IPS DF 6.9 (cell line): Measurements from ENCODE around the gene ATP11C.

Source experiments
- DNase-seq: peaks from one replicate; pipeline ENCODE4 v3.0.0-alpha.2; 2013; ENCODE audit warnings: low read depth, low spot score
- H3K27ac ChIP-seq: one replicate; pipeline ENCODE4 v1.5.1; 2013; ENCODE audit warnings: low read length, control low read depth
- H3K27me3 ChIP-seq: 2 replicates; pipeline ENCODE4 v1.6.1; 2013; ENCODE audit warnings: mild to moderate bottlenecking, low read length; ENCODE audit not compliant: control insufficient read depth, insufficient read depth
- H3K36me3 ChIP-seq: 2 replicates; pipeline ENCODE4 v1.6.1; 2013; ENCODE audit warnings: low read length; ENCODE audit not compliant: control insufficient read depth, insufficient read depth
- H3K4me1 ChIP-seq: 2 replicates; pipeline ENCODE4 v1.6.1; 2013; ENCODE audit warnings: low read length; ENCODE audit not compliant: control insufficient read depth, insufficient read depth
- H3K4me3 ChIP-seq: 2 replicates; pipeline ENCODE4 v1.5.1; 2013; ENCODE audit warnings: mild to moderate bottlenecking, low read length
- H3K9me3 ChIP-seq: 2 replicates; pipeline ENCODE4 v1.6.1; 2013; ENCODE audit warnings: low read length, inconsistent platforms; ENCODE audit not compliant: control insufficient read depth, insufficient read depth
- WGBS: extraction: QIAGEN DNeasy Blood & Tissue Kit; methylation state at CpG from one replicate; pipeline ENCODE4 v1.1.7; 2013; ENCODE audit warnings: mixed read lengths, missing lambda C conversion rate; ENCODE audit not compliant: insufficient read length, insufficient coverage; 5-methylcytosine and 5-hydroxymethylcytosine counted together

ATP11C gene

DNA sequence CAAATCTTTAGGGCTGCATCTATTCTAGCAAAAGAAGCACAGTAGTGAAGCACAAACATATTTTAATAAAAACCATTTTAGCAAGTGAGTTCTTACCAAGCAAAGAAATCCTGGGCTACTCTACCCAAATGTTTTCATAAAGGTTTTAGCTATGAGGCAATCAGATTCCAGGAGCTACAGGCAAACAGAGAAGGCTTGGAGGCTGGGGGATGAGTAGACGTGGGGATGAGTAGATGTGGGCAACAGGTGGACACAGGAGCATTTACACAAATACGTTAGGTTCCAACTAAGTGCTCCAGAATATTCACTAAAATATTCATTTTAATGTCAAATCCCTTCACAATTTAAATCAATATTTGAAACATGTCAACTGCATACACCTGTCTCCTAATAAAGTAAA, 34.5 kb downstream of the ATP11C start:
- no peaks in the 10 kb centered on the region for H3K27me3 ChIP-seq
- no peaks in the 10 kb centered on the region for H3K4me1 ChIP-seq
- H3K9me3 ChIP-seq = no peaks in the 10 kb centered on the region
- no peaks in the 10 kb centered on the region for H3K36me3 ChIP-seq
- WGBS = no CpG with 5 or more reads among the region's 2 CpGs
- DNase-seq = no peak
- no peak overlapping the region for H3K27ac ChIP-seq
- H3K4me3 ChIP-seq = no peak overlapping the region

DNA sequence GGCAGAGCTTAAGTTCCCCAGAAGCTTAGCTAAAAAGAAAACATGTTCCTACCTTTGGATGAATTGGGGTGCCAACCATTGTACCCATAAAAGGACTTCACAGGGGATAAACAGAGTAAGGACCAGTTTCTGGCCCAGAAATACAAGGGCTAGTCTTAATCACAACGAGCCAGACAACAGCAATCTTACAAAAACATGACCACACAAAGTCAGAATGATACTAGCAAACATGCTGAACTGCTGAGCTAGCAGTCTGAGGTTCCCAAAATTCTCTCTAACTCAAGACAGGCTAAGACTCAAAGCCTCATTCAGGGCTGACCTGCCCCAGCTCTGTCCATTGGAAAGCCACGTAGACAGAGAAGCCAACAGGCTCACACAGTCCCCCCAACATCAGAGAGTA, 40.3 kb downstream of the ATP11C start:
- no peak for DNase-seq

DNA sequence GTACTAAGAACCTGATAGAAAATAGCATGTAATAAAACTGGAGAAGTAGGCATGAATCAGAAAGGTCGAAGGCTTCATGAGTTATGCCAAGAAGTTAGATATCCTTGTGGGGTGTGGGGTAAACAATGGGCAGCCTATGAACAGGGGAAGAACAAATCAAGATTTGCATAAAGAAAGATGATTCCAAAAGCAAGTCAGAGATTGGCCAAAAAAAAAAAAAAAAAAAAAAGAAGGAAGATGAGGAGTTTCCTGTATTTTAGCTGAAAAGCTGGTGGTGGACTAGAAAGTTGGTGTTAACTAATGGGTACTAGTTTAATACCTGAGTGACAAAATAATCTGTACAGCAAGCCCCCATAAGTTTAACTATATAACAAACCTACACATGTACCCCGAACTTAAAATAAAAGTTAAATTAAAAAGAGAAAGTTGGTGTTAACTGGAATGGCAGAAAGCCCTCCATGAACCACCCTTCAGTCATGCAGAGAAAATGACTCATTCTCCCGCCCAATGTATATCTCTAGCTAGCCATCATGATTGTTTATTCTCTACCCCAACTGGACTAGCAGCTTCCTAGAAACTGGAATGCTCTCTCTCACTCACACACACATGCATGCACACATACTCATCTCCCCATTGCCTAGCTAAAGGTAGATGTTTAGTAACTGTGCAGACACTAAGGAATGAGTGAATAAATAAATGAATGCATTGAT, 41.7 kb downstream of the ATP11C start:
- no peak for DNase-seq
- no peak overlapping the region for H3K4me3 ChIP-seq
- H3K27me3 ChIP-seq = no peaks in the 10 kb centered on the region
- H3K9me3 ChIP-seq = no peaks in the 10 kb centered on the region
- no peaks in the 10 kb centered on the region for H3K36me3 ChIP-seq
- no CpG with 5 or more reads among the region's 3 CpGs for WGBS
- H3K27ac ChIP-seq = no peak overlapping the region
- no peaks in the 10 kb centered on the region for H3K4me1 ChIP-seq

More for the DNA sequence above, 40.3 kb downstream of the ATP11C start:
- Histone ChIP-seq H3K27me3 (no peaks in the 10 kb centered on the region), H3K4me1 (no peaks in the 10 kb centered on the region), H3K9me3 (no peaks in the 10 kb centered on the region), H3K4me3 (no peak overlapping the region), H3K36me3 (no peaks in the 10 kb centered on the region), H3K27ac (no peak overlapping the region)
- WGBS = no CpG with 5 or more reads among the region's 2 CpGs

DNA sequence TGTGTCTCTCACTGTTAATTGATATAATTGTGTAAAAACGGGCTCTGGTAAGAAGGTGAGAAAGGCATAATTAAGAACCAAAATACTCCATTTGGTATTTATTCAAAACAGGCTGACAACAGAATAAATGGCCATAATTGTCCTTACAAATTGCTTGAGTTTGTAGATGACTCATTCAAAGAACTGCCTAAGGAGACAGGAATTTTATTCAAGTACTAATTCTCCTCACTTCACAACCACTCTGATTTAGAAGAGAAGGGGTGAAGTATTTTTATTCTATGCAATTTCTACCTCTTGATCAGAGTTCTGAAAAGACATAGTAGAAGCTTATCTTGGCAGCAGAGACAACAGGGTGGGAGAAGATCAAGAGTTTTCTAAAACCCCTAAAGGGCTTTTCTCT, 43.1 kb downstream of the ATP11C start:
- WGBS = no CpG with 5 or more reads among the region's 1 CpG
- H3K36me3 ChIP-seq = no peaks in the 10 kb centered on the region
- H3K9me3 ChIP-seq = no peaks in the 10 kb centered on the region
- no peaks in the 10 kb centered on the region for H3K4me1 ChIP-seq
- H3K4me3 ChIP-seq = no peak overlapping the region
- no peaks in the 10 kb centered on the region for H3K27me3 ChIP-seq
- H3K27ac ChIP-seq = no peak overlapping the region
- DNase-seq = no peak

DNA sequence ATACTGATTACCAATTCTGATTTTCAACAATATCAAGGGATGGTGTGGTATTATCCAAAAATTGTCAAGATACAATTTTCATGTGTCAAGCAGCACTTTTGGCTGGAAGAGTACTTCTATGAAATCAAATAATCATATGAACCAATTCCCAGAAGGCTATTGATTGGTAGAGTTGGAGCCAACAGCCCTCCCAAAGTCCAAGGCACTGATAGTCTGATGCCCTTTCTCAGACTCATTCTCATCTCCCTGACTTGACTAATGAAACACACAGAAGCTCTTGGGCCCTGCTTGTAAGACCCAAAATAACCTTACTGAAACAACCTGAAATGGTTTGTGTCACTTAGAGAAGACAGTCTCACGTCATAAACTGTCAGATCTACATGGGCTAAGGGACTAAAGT, 48.9 kb downstream of the ATP11C start:
- Histone ChIP-seq H3K36me3 (no peaks in the 10 kb centered on the region), H3K27me3 (no peaks in the 10 kb centered on the region), H3K27ac (no peak overlapping the region), H3K9me3 (no peaks in the 10 kb centered on the region), H3K4me1 (no peaks in the 10 kb centered on the region), H3K4me3 (no peak overlapping the region)
- no peak for DNase-seq
- WGBS = no CpG with 5 or more reads among the region's 1 CpG

DNA sequence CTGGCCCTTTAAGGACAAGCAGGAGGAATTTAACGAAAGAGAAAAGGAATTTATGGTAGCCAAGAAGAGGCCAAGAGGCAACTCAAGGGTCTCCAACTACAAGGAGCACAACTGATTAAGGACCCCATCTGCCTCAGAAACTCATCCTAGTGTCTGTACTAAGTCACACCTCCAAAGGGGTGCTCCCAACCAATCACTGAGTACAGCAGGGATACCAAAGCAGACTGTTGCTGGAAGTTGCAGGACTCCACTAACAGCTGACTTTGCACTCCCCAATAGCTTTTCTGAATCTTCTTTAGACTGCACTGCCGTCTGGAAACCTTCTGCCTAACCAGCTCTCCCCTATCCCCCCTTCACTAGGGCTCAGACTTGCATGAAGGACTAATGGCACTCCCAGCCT, 50.6 kb downstream of the ATP11C start:
- Histone ChIP-seq H3K4me3 (no peak overlapping the region), H3K27ac (no peak overlapping the region), H3K36me3 (no peaks in the 10 kb centered on the region), H3K9me3 (no peaks in the 10 kb centered on the region), H3K27me3 (no peaks in the 10 kb centered on the region), H3K4me1 (no peaks in the 10 kb centered on the region; the same call in 1 of the 2 replicates)
- no CpG with 5 or more reads among the region's 2 CpGs for WGBS
- DNase-seq = no peak

DNA sequence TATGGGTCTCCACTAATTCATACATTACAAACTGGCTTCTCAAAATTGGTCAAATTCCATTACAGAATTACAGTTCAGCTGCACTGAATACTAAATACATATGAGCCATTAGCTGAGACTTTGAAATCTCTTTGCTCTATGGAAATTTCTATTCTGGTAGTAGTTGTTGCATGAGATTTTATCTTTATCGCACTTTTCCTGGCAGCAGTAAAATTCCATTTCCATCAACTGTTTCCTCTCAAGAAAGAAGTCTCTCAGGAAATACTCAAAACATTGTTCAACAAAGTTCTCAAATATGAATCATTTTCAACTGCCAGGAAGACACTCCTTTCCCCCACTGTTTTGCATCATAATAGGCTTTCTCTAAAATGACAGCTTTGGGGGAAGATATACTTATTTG, 51.3 kb downstream of the ATP11C start:
- no CpG with 5 or more reads among the region's 1 CpG for WGBS
- no peaks in the 10 kb centered on the region for H3K27me3 ChIP-seq

DNA sequence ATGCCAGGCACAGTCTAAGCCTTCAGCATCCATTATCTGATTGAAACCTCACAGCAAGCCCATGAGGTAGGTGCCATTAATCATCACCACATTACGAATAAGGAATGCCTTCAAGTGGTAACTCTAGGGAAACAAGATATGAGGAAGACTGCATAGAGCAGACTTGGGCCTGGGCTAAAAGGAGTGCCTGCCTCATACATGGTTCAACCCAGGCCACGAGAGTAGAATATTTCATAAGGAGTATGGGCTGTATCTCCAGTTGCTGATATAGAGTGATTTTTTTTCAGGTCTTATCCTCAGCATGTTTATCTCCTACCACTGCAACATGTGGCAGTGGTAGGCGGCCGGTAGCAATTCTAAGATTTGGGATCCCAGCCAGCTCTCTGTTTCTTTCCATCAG, 51.7 kb downstream of the ATP11C start:
- no peaks in the 10 kb centered on the region for H3K9me3 ChIP-seq
- DNase-seq = no peak
- no peaks in the 10 kb centered on the region; the same call in 1 of the 2 replicates for H3K4me1 ChIP-seq
- no peak overlapping the region for H3K27ac ChIP-seq
- H3K27me3 ChIP-seq = no peaks in the 10 kb centered on the region
- no peak overlapping the region for H3K4me3 ChIP-seq
- no CpG with 5 or more reads among the region's 4 CpGs for WGBS
- H3K36me3 ChIP-seq = no peaks in the 10 kb centered on the region

More for the DNA sequence above, 51.3 kb downstream of the ATP11C start:
- Histone ChIP-seq H3K4me1 (no peaks in the 10 kb centered on the region; the same call in 1 of the 2 replicates), H3K9me3 (no peaks in the 10 kb centered on the region), H3K4me3 (no peak overlapping the region), H3K27ac (no peak overlapping the region), H3K36me3 (no peaks in the 10 kb centered on the region)
- DNase-seq = no peak

DNA sequence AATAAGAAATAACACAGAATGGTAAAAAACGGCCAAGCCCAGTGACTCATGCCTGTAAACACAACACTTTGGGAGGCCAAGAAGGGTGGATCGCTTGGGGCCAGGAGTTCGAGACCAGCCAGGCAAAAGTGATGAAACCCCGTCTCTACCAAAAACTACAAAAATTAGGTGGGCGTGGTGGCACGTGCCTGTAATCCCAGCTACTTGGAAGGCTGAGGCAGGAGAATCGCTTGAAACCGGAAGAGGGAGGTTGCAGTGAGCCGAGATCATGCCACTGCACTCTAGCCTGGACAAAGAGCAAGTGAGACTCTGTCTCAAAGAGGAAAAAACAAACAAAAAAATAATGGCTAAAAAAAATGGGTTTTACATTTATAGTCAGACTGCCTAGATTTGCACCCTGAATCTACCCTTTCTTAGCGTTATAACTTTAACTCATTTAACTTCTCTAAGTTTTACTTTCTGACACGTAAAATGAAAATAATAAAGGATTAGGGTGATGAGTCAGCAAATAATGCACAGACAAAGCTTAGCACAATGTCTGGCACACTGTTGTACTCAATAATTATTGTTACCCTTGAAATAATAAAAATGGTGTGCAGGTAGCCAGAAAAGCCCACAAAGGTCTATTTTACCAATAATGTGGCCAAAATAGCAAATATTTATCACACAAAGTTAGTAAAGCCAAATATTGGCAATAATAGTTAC, 55.0 kb downstream of the ATP11C start:
- H3K27me3 ChIP-seq = no peaks in the 10 kb centered on the region
- H3K36me3 ChIP-seq = no peaks in the 10 kb centered on the region
- no peaks in the 10 kb centered on the region for H3K9me3 ChIP-seq
- no peak overlapping the region for H3K27ac ChIP-seq
- no peaks in the 10 kb centered on the region; the same call in 1 of the 2 replicates for H3K4me1 ChIP-seq
- no CpG with 5 or more reads among the region's 11 CpGs for WGBS
- no peak overlapping the region for H3K4me3 ChIP-seq
- no peak for DNase-seq

DNA sequence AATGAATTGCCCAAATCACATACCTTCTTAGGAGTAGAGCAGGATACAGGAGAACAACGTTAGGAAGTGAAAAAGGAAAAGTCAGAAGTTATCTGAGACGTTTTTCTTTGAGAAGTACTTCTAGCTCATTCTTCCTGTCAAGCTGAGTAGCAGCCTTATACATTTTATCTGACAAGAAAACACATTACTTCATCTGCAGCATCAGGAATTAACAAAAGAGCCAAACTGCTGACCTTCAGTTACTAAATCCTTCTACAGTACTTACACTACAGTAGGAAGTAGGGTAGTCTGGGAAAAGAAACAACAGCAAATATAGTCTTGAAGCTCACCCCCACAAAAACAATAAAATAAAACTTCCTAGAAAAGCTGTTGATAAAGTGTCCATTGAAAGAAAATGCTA, 57.0 kb downstream of the ATP11C start:
- DNase-seq = no peak
- no peaks in the 10 kb centered on the region for H3K27me3 ChIP-seq
- H3K4me3 ChIP-seq = no peak overlapping the region
- no peak overlapping the region for H3K27ac ChIP-seq
- WGBS = no CpG with 5 or more reads among the region's 2 CpGs
- H3K9me3 ChIP-seq = no peaks in the 10 kb centered on the region
- no peaks in the 10 kb centered on the region for H3K36me3 ChIP-seq
- no peaks in the 10 kb centered on the region; the same call in 1 of the 2 replicates for H3K4me1 ChIP-seq
